Endodermal cell (in vitro differentiated cells): ENCODE data around the gene GNB1L. TPM values are rescaled to one million over a fixed set of nuclear protein-coding genes. Genes with fewer than 3 reads are reported as not detected.

Experiments
- DNase-seq: peaks from one replicate; pipeline ENCODE4 v3.0.0-alpha.2; 2017
- H3K27ac ChIP-seq: 2 replicates; pipeline ENCODE4 v1.5.1; 2013; ENCODE audit warnings: mild to moderate bottlenecking, low read depth, low read length, moderate library complexity
- H3K27me3 ChIP-seq: 2 replicates; pipeline ENCODE4 v1.6.1; 2013; ENCODE audit warnings: mild to moderate bottlenecking, low read length, moderate library complexity; ENCODE audit not compliant: insufficient read depth, control insufficient read depth, poor library complexity, severe bottlenecking
- H3K36me3 ChIP-seq: 2 replicates; pipeline ENCODE4 v1.7.0; 2013; ENCODE audit warnings: mild to moderate bottlenecking, low read length, moderate library complexity; ENCODE audit not compliant: control insufficient read depth, insufficient read depth
- H3K4me1 ChIP-seq: one replicate; pipeline ENCODE4 v1.7.0; 2013; ENCODE audit warnings: low read length; ENCODE audit not compliant: control insufficient read depth, insufficient read depth
- H3K4me3 ChIP-seq: 2 replicates; pipeline ENCODE4 v1.5.1; 2013; ENCODE audit warnings: mild to moderate bottlenecking, low read length, moderate library complexity
- H3K9ac ChIP-seq: 2 replicates; pipeline ENCODE4 v1.6.1; 2013; ENCODE audit warnings: mild to moderate bottlenecking, low read length, moderate library complexity; ENCODE audit not compliant: poor library complexity, severe bottlenecking; ENCODE audit errors: extremely low read depth
- H3K9me3 ChIP-seq: 2 replicates; pipeline ENCODE4 v1.6.1; 2013; ENCODE audit warnings: mild to moderate bottlenecking, low read length, moderate library complexity; ENCODE audit not compliant: control insufficient read depth
- H3K27ac Mint-ChIP-seq: 2 replicates; pipeline ENCODE4 v1.8.0; 2020; ENCODE audit warnings: mixed read lengths
- H3K27me3 Mint-ChIP-seq: 2 replicates; pipeline ENCODE4 v1.8.0; 2021; ENCODE audit warnings: mild to moderate bottlenecking, mixed read lengths; ENCODE audit not compliant: insufficient read depth
- H3K36me3 Mint-ChIP-seq: 2 replicates; pipeline ENCODE4 v1.8.0; 2020; ENCODE audit warnings: low read depth, mixed read lengths
- H3K4me1 Mint-ChIP-seq: 2 replicates; pipeline ENCODE4 v1.8.0; 2020; ENCODE audit warnings: mixed read lengths
- H3K4me3 Mint-ChIP-seq: 2 replicates; pipeline ENCODE4 v1.8.0; 2020; ENCODE audit warnings: mild to moderate bottlenecking, moderate library complexity, mixed read lengths
- H3K9me3 Mint-ChIP-seq: 2 replicates; pipeline ENCODE4 v1.8.0; 2020; ENCODE audit warnings: mild to moderate bottlenecking, mixed read lengths
- WGBS, 2 experiments: methylation state at CpG; one replicate each; pipeline versions ENCODE4 v1.1.5 to v1.1.7; 2013; ENCODE audit warnings: missing lambda C conversion rate in 2 of 2, mixed read lengths in 1 of 2; ENCODE audit not compliant: insufficient coverage in 1 of 2, insufficient read length in 1 of 2; 5-methylcytosine and 5-hydroxymethylcytosine counted together
- total RNA-seq, 2 donors: library from RNA; stranded (reverse); fragmentation: NEBNext Ultra II Directional in 1 of 2; extraction: Animal tissue kit (Norgen Biotek cat#: 25700) in 1 of 2; gene quantifications; 2 replicates in 1 of 2; 3 replicates in 1 of 2; pipeline ENCODE4 v1.2.1, GENCODE V29; 2021
- TF ChIP-seq, protein P1 (sequence below): fragments of 200-600 bp; sonication (generic); conservative IDR thresholded peaks from 2 replicates; pipeline ENCODE4 v1.5.0; 2021; ENCODE audit warnings: antibody characterized with exemption, mild to moderate bottlenecking

The GNB1L gene
- total RNA-seq, 2 donors from 2014 or later, result 9.5 to 12.2 TPM

DNA sequence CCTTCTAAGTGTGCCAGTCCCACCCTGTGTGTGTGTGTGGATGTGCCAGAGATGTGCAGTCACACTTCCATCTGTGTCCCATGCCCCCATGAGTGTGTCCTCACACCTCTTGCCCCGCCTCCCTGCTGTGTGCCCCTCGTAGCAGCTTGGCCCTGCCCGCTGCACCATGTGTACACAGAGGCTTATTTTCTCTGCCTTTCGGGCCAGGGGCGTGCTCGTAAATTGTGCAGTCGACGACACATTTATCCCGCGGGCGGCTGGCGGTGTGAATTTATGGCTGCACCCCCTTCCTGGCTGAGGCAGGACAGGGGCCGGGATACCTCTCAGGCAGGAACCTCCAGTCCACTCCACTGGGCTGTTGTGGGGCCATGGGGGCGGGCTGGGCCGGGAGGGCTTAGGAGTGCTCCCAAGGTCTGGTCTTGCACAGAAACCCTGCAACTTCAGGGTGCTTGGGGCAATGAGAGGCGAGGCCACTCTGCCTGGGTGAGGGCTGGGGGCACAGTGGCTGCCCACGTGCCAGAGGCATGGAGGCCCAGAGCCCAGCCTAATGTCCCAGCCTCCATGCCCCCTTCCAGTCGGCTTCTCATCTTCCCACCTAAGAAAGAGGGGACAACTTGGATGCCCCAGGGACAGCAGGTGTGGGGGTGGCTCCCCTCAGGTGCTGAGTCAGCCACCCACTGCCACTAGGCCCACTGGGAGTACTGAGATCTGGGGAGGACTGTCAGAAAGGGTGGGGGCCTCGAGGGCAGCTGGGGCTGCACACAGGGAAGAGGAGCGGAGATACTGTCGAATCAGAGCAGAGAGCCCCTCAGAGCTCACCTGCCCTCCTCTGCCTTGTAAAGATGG lies 118.8 kb downstream of the GNB1L start:
- 89 to 91% methylated on average over 17 to 21 of the region's 21 CpGs for WGBS, 2 experiments
- no peaks in the 10 kb centered on the region for H3K4me1 Mint-ChIP-seq
- H3K9me3 ChIP-seq, result no peaks in the 10 kb centered on the region
- H3K27me3 Mint-ChIP-seq, result no peaks in the 10 kb centered on the region
- no peaks in the 10 kb centered on the region for H3K9me3 Mint-ChIP-seq
- H3K36me3 ChIP-seq, result no peaks in the 10 kb centered on the region
- H3K4me3 Mint-ChIP-seq, result no peak overlapping the region
- H3K4me1 ChIP-seq, result peaks cover 4% of the 10 kb centered on the region
- TF ChIP-seq, protein P1, sequence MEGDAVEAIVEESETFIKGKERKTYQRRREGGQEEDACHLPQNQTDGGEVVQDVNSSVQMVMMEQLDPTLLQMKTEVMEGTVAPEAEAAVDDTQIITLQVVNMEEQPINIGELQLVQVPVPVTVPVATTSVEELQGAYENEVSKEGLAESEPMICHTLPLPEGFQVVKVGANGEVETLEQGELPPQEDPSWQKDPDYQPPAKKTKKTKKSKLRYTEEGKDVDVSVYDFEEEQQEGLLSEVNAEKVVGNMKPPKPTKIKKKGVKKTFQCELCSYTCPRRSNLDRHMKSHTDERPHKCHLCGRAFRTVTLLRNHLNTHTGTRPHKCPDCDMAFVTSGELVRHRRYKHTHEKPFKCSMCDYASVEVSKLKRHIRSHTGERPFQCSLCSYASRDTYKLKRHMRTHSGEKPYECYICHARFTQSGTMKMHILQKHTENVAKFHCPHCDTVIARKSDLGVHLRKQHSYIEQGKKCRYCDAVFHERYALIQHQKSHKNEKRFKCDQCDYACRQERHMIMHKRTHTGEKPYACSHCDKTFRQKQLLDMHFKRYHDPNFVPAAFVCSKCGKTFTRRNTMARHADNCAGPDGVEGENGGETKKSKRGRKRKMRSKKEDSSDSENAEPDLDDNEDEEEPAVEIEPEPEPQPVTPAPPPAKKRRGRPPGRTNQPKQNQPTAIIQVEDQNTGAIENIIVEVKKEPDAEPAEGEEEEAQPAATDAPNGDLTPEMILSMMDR, result no peak
- no peak overlapping the region for H3K4me3 ChIP-seq
- no peaks in the 10 kb centered on the region for H3K36me3 Mint-ChIP-seq
- DNase-seq, result no peak
- H3K27me3 ChIP-seq, result no peaks in the 10 kb centered on the region
- H3K27ac Mint-ChIP-seq, result no peak overlapping the region
- H3K27ac ChIP-seq, result no peak overlapping the region
- no peak overlapping the region for H3K9ac ChIP-seq

GRCh38 chr22:19734837-19735382 lies 119.8 kb downstream of the GNB1L start:
- H3K27ac Mint-ChIP-seq, result no peak overlapping the region

GRCh38 chr22:19734163-19734562 lies 120.5 kb downstream of the GNB1L start:
- Mint-ChIP-seq H3K36me3 (no peaks in the 10 kb centered on the region), H3K27ac (no peak overlapping the region), H3K4me3 (no peak overlapping the region), H3K4me1 (no peaks in the 10 kb centered on the region), H3K9me3 (no peaks in the 10 kb centered on the region), H3K27me3 (peaks cover 6% of the 10 kb centered on the region)
- no peak overlapping the region for H3K4me3 ChIP-seq
- DNase-seq, result no peak
- WGBS, 2 experiments, result 91 to 100% methylated on average over 2 to 7 of the region's 7 CpGs
- peaks cover 4% of the 10 kb centered on the region for H3K4me1 ChIP-seq
- no peaks in the 10 kb centered on the region for H3K36me3 ChIP-seq
- TF ChIP-seq, protein P1, result no peak
- H3K27ac ChIP-seq, result no peak overlapping the region
- no peak overlapping the region for H3K9ac ChIP-seq
- H3K9me3 ChIP-seq, result no peaks in the 10 kb centered on the region
- peaks cover 12% of the 10 kb centered on the region for H3K27me3 ChIP-seq

More at GRCh38 chr22:19734837-19735382, 119.8 kb downstream of the GNB1L start:
- Mint-ChIP-seq H3K4me3 (no peak overlapping the region), H3K36me3 (no peaks in the 10 kb centered on the region), H3K4me1 (no peaks in the 10 kb centered on the region), H3K27me3 (peaks cover 1% of the 10 kb centered on the region), H3K9me3 (no peaks in the 10 kb centered on the region)
- WGBS, 2 experiments, result 88 to 92% methylated on average over 5 of the region's 5 CpGs
- H3K9me3 ChIP-seq, result no peaks in the 10 kb centered on the region
- H3K4me3 ChIP-seq, result no peak overlapping the region
- H3K9ac ChIP-seq, result no peak overlapping the region
- no peak for DNase-seq
- H3K27ac ChIP-seq, result no peak overlapping the region
- TF ChIP-seq, protein P1, result no peak
- no peaks in the 10 kb centered on the region for H3K36me3 ChIP-seq
- peaks cover 4% of the 10 kb centered on the region for H3K4me1 ChIP-seq
- peaks cover 5% of the 10 kb centered on the region for H3K27me3 ChIP-seq
